Common myeloid progenitor, CD34-positive (primary cell): ENCODE data around the gene SOS2.
"Not testable (repeated sequence)": the region's sequence is repeated elsewhere in the genome, so short reads cannot be mapped to it uniquely, and the experiment has no call there.

ENCODE experiments used
- CTCF ChIA-PET: fragments of 350-600 bp; sonication (Branson Sonifier 250); formaldehyde crosslinking; loops from one replicate; lab custom pipeline; 2021; ENCODE audit warnings: antibody characterized with exemption; lab: Charles Lee
- POLR2A ChIA-PET: fragments of 350-600 bp; sonication (Branson Sonifier 250); formaldehyde crosslinking; loops from one replicate; lab custom pipeline; 2021; ENCODE audit warnings: antibody characterized with exemption; lab: Charles Lee
- DNase-seq, 3 donors: peaks; one replicate each; pipeline versions ENCODE4 v3.0.0 to v3.0.0-alpha.2; 2013
- H3K27ac ChIP-seq, 2 experiments: 1 replicate in 1 of 2; 2 replicates in 1 of 2; pipeline ENCODE4 v1.7.0; 2013; ENCODE audit warnings: inconsistent platforms in 2 of 2, low read length in 2 of 2, mild to moderate bottlenecking in 2 of 2, low read depth in 1 of 2, moderate library complexity in 1 of 2; ENCODE audit not compliant: severe bottlenecking in 2 of 2, insufficient read depth in 1 of 2, poor library complexity in 1 of 2
- H3K27me3 ChIP-seq, 5 experiments: replicated peaks in 2 of 5; 1 replicate in 3 of 5; 2 replicates in 2 of 5; pipeline versions ENCODE4 v1.6.1 to v1.7.0; 2013; ENCODE audit warnings: low read length in 4 of 5, mild to moderate bottlenecking in 2 of 5, moderate library complexity in 2 of 5, inconsistent platforms in 1 of 5; ENCODE audit not compliant: insufficient read depth in 5 of 5, control insufficient read depth in 4 of 5
- H3K36me3 ChIP-seq, 4 experiments: 1 replicate in 2 of 4; 2 replicates in 2 of 4; pipeline versions ENCODE4 v1.6.1 to v1.7.0; 2013; ENCODE audit warnings: low read length in 3 of 4, control low read depth in 1 of 4, mild to moderate bottlenecking in 1 of 4; ENCODE audit not compliant: control insufficient read depth in 4 of 4, insufficient read depth in 4 of 4
- H3K4me1 ChIP-seq, 4 experiments: 1 replicate in 3 of 4; 2 replicates in 1 of 4; pipeline versions ENCODE4 v1.6.1 to v1.7.1; 2013; ENCODE audit warnings: low read length in 3 of 4, mild to moderate bottlenecking in 3 of 4, control low read depth in 1 of 4, inconsistent platforms in 1 of 4, moderate library complexity in 1 of 4; ENCODE audit not compliant: control insufficient read depth in 4 of 4, insufficient read depth in 4 of 4; ENCODE audit errors: control extremely low read depth in 1 of 4
- H3K4me3 ChIP-seq, 7 experiments: 1 replicate in 4 of 7; 2 replicates in 3 of 7; pipeline versions ENCODE4 v1.5.1 to v1.7.0; 2013; ENCODE audit warnings: mild to moderate bottlenecking in 7 of 7, low read length in 6 of 7, moderate library complexity in 6 of 7, inconsistent platforms in 2 of 7, low read depth in 2 of 7, control low read depth in 1 of 7; ENCODE audit not compliant: insufficient read depth in 4 of 7, control insufficient read depth in 1 of 7; ENCODE audit errors: extremely low read depth in 1 of 7
- H3K9me3 ChIP-seq, 5 experiments: 1 replicate in 4 of 5; 2 replicates in 1 of 5; pipeline versions ENCODE4 v1.6.1 to v1.7.1; 2013; ENCODE audit warnings: low read length in 4 of 5, mild to moderate bottlenecking in 2 of 5, inconsistent platforms in 1 of 5, low read depth in 1 of 5, moderate library complexity in 1 of 5; ENCODE audit not compliant: control insufficient read depth in 4 of 5, insufficient read depth in 2 of 5; ENCODE audit errors: control extremely low read depth in 1 of 5
- WGBS: methylation state at CpG from one replicate; pipeline ENCODE4 v1.1.5; 2013; ENCODE audit not compliant: insufficient coverage; 5-methylcytosine and 5-hydroxymethylcytosine counted together

The SOS2 gene

DNA sequence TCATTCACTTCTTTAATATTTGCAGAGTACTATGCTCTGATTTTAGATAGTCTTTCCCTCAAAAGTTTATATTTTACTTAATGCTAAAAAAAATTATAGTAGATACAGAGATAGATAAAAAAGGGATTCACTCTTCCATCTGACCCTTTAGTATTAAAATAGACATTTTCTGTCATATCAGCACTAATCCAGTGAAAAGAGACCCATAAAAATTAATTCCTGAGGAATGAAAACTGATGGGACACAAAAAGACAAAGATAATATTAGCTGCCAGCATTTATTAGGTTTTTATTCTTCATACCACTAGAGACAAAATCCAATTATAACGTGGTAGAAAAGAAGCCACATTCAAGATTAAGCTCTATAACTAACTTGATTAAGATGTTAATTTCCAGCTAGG, 45.3 kb downstream of the SOS2 start:
- Histone ChIP-seq H3K27me3 (no peaks in the 10 kb centered on the region), H3K27ac (no peak overlapping the region), H3K9me3 (no peaks in the 10 kb centered on the region), H3K36me3 (peaks cover 3 to 22% (median 14%) of the 10 kb centered on the region in 4 experiments), H3K4me3 (no peak overlapping the region), H3K4me1 (peaks cover 0 to under 1% (median 0%) of the 10 kb centered on the region in 4 experiments)
- 80% methylated on average over 1 of the region's 1 CpG for WGBS
- POLR2A ChIA-PET, result no interaction called here
- CTCF ChIA-PET, result interaction anchor here (0.6 kb wide), 1 partner anchor 16 kb away, joined by 3 read pairs; no protein-coding TSS in a partner anchor
- no peak for DNase-seq

- peaks cover 8 to 14% (median 8%) of the 10 kb centered on the region in 4 experiments for H3K36me3 ChIP-seq
- CTCF ChIA-PET, result no interaction called here
- DNase-seq, result no peak
These were observed 57.5 kb downstream of the SOS2 start for GRCh38 chr14:50173891-50174290.

GRCh38 chr14:50171895-50172294, 59.5 kb downstream of the SOS2 start:
- Histone ChIP-seq H3K36me3 (peaks cover 0 to 4% (median 3%) of the 10 kb centered on the region in 4 experiments), H3K4me1 (no peaks in the 10 kb centered on the region), H3K9me3 (no peaks in the 10 kb centered on the region), H3K4me3 (no peak overlapping the region), H3K27ac (no peak overlapping the region), H3K27me3 (no peaks in the 10 kb centered on the region)
- DNase-seq, result no peak
- ChIA-PET CTCF (interaction anchor here (0.6 kb wide), 1 partner anchor 461 kb away, joined by 3 read pairs; no protein-coding TSS in a partner anchor), POLR2A (no interaction called here)

More at GRCh38 chr14:50173891-50174290, 57.5 kb downstream of the SOS2 start:
- H3K27me3 ChIP-seq, result no peaks in the 10 kb centered on the region
- H3K27ac ChIP-seq, result no peak overlapping the region
- H3K4me1 ChIP-seq, result no peaks in the 10 kb centered on the region
- H3K4me3 ChIP-seq, result no peak overlapping the region
- no peaks in the 10 kb centered on the region for H3K9me3 ChIP-seq
- POLR2A ChIA-PET, result interaction anchor here (0.7 kb wide), 1 partner anchor 9 kb away, joined by 3 read pairs; no protein-coding TSS in a partner anchor

- H3K4me3 ChIP-seq, DNase-seq, H3K4me1 ChIP-seq, H3K27me3 ChIP-seq, H3K36me3 ChIP-seq, H3K9me3 ChIP-seq, H3K27ac ChIP-seq, POLR2A ChIA-PET, CTCF ChIA-PET: not testable (repeated sequence)
- 100% methylated on average over 2 of the region's 4 CpGs for WGBS
These were observed 64.0 kb downstream of the SOS2 start for GRCh38 chr14:50167381-50167780.

DNA sequence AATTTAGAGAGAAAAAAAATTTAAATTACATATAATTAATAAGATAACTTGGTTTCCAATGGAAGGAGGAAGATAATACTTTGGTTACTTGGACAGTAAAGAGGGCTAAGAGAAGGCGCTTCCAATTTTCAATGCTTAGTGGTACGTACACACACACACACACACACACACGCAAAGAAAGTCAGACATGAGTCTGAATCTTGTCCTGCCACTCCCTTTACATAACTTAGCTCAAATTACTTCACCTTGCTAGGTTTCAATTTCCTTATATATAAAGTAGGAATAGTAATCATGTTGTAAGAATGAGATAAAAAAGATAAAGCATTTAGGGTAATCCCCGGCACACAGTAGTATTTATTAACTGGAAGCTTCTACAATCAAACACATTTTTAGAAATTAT, 75.3 kb downstream of the SOS2 start:
- no peak for DNase-seq
- WGBS, result no CpG with 5 or more reads among the region's 4 CpGs
- Histone ChIP-seq H3K4me3 (no peak overlapping the region), H3K27me3 (no peaks in the 10 kb centered on the region), H3K27ac (no peak overlapping the region), H3K36me3 (peaks cover 14 to 38% (median 23%) of the 10 kb centered on the region in 4 experiments), H3K4me1 (no peaks in the 10 kb centered on the region), H3K9me3 (no peaks in the 10 kb centered on the region)
- ChIA-PET CTCF (interaction anchor here (1.1 to 1.9 kb wide), 2 partner anchors 9 to 105 kb away, joined by 6 to 7 read pairs; no protein-coding TSS in a partner anchor), POLR2A (no interaction called here)

DNA sequence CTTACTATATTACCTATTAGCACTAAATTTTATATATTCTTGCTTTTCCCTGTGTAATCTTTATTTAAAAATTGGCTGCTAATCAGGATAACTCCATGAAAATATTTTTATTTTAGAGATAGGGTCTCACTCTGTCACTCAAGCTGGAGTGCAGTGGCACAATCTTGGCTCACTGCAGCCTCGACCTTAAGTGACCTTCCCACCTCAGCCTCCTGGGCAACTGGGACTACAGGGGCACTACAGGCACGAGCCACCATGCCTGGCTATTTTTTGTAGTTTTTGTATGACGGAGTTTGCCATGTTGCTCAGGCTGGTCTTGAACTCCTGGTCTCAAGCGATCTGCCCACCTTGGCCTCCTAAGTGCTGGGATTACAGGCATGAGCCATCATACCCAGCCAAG, 82.6 kb downstream of the SOS2 start:
- DNase-seq, result no peak
- no peak overlapping the region for H3K4me3 ChIP-seq
- ChIA-PET POLR2A (no interaction called here), CTCF (no interaction called here)
- no peaks in the 10 kb centered on the region for H3K27me3 ChIP-seq
- H3K36me3 ChIP-seq, result peaks cover 2 to 33% (median 17%) of the 10 kb centered on the region in 4 experiments
- no peaks in the 10 kb centered on the region for H3K4me1 ChIP-seq
- no peak overlapping the region for H3K27ac ChIP-seq
- WGBS, result 100% methylated on average over 3 of the region's 4 CpGs
- no peaks in the 10 kb centered on the region for H3K9me3 ChIP-seq

DNA sequence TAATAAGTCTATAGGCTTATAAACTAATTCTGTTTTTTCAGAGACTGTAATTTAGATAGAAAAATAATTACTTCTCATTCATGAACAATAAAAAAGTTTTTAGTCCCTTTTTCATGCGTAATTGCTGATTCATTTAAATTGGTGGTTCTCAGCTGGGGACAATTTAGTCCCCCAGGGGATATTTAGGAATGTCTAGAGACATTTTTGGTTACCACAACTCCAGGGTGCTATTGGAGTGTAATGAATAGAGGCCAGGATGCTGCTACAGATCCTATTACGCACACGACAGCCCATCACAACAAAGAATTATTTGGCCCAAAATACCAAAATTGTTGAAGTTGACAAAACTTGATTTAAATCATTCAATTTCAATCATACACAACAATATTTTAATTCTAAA, 92.2 kb downstream of the SOS2 start:
- POLR2A ChIA-PET, result no interaction called here

More for the DNA sequence above, 92.2 kb downstream of the SOS2 start:
- H3K9me3 ChIP-seq, result no peaks in the 10 kb centered on the region
- no peaks in the 10 kb centered on the region for H3K4me1 ChIP-seq
- no peak overlapping the region for H3K4me3 ChIP-seq
- H3K27me3 ChIP-seq, result no peaks in the 10 kb centered on the region
- CTCF ChIA-PET, result interaction anchor here (0.6 to 0.9 kb wide), 2 partner anchors 121 to 1064 kb away, joined by 3 to 4 read pairs; no protein-coding TSS in a partner anchor
- DNase-seq, result no peak
- no CpG with 5 or more reads among the region's 3 CpGs for WGBS
- H3K36me3 ChIP-seq, result peaks cover 0 to 3% (median 0%) of the 10 kb centered on the region in 4 experiments
- no peak overlapping the region for H3K27ac ChIP-seq
